ENCODE data around the gene USP47.

DNA sequence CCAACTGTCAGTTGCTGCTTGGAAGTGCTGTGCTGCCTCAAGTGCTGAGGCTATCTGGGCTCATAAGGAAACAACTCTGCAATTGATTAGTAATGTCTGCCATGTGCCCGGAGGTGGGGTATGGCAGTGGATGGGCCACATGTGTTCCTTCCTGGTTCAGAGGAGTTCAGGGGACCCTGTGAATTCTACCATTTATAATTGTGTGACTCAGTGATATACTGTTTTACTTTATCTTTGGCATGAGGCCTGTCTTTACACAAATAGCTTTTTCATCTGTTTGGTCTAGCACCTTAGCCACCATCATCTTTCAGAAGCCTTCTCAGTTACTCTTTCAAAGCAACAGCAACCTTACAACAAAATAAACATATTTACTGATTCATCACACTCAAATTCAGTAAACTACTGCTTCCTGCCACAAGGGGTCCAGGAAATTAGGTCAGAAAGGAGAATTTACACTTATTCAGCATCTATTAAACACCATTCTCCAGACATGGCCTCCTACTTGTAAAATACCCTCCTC is 145.8 kb downstream of the USP47 start:
- TF ChIP-seq ZFP30 (CRISPR knock-in tag; IDR thresholded peaks at IDR 0.05) (no peak), RARB (CRISPR knock-in tag; IDR thresholded peaks at IDR 0.05) (no peak), ZC3H10 (CRISPR knock-in tag; IDR thresholded peaks at IDR 0.05) (no peak), TOX (CRISPR knock-in tag; IDR thresholded peaks at IDR 0.05; ENCODE audit: borderline replicate concordance) (no peak), ZFP3 (CRISPR knock-in tag; IDR thresholded peaks at IDR 0.05) (0 out of 2 replicates have a peak, but pooled peaks have one; percentile 9), TSHZ2 (CRISPR knock-in tag; IDR thresholded peaks at IDR 0.05) (no peak), OSR1 (CRISPR knock-in tag; IDR thresholded peaks at IDR 0.05) (no peak)
- TF ChIP-seq, protein P1, sequence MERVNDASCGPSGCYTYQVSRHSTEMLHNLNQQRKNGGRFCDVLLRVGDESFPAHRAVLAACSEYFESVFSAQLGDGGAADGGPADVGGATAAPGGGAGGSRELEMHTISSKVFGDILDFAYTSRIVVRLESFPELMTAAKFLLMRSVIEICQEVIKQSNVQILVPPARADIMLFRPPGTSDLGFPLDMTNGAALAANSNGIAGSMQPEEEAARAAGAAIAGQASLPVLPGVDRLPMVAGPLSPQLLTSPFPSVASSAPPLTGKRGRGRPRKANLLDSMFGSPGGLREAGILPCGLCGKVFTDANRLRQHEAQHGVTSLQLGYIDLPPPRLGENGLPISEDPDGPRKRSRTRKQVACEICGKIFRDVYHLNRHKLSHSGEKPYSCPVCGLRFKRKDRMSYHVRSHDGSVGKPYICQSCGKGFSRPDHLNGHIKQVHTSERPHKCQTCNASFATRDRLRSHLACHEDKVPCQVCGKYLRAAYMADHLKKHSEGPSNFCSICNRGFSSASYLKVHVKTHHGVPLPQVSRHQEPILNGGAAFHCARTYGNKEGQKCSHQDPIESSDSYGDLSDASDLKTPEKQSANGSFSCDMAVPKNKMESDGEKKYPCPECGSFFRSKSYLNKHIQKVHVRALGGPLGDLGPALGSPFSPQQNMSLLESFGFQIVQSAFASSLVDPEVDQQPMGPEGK (CRISPR knock-in tag; IDR thresholded peaks at IDR 0.05; ENCODE audit: borderline replicate concordance): no peak

All from SK-N-SH treated with all-trans-retinoic acid at 6 μM for 48 hours (cell line).